ENCODE measurements around the gene BRIP1. TPM values are rescaled to one million over a fixed set of nuclear protein-coding genes. Genes with fewer than 3 reads are reported as not detected.
"Not testable (repeated sequence)": the region's sequence is repeated elsewhere in the genome, so short reads cannot be mapped to it uniquely, and the experiment has no call there.

BRIP1 gene
- total RNA-seq, 2 experiments from 2014 or later = 1.0 to 1.9 TPM

DNA sequence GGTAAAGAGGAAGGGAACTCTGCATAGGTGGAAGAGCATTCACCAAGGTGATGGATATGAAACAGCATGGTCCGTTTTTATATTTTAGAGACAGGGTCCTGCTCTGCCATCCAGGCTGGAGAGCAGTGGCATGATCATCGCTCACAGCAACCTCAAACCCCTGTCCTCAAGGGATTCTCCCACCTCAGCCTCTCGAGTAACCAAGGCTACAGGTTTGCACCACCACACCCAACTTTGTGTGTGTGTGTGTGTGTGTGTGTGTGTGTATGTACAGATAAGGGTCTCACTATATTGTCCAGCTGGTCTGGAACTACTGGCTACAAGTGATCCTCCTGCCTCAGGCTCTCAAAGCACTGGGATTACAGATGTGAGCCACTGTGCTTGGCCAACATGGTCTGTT is 194.8 kb downstream of the BRIP1 start:
- H3K27ac Mint-ChIP-seq = no peak overlapping the region
- H3K27me3 ChIP-seq (ENCODE audit: control insufficient read depth in 1 of 2, insufficient read depth in 2 of 2, low read length in 2 of 2) = peaks cover 0 to 4% of the 10 kb centered on the region in 2 experiments
- H3K4me3 Mint-ChIP-seq = no peak overlapping the region
- DNase-seq = no peak
- ATAC-seq (ENCODE audit: poor library complexity) = no peak
- CTCF ChIA-PET = no interaction called here
- H3K4me3 ChIP-seq (ENCODE audit: low read length) = no peak overlapping the region
- no peaks in the 10 kb centered on the region for H3K4me1 Mint-ChIP-seq (ENCODE audit: low read depth)
- H3K27me3 Mint-ChIP-seq = peaks cover 20% of the 10 kb centered on the region
- no peaks in the 10 kb centered on the region for H3K9me3 Mint-ChIP-seq
- no peaks in the 10 kb centered on the region for H3K4me1 ChIP-seq (ENCODE audit: insufficient read depth, low read length)
- intact Hi-C loops (cut with DNase I, micrococcal nuclease) = no loop called here
- TF ChIP-seq, protein P1, sequence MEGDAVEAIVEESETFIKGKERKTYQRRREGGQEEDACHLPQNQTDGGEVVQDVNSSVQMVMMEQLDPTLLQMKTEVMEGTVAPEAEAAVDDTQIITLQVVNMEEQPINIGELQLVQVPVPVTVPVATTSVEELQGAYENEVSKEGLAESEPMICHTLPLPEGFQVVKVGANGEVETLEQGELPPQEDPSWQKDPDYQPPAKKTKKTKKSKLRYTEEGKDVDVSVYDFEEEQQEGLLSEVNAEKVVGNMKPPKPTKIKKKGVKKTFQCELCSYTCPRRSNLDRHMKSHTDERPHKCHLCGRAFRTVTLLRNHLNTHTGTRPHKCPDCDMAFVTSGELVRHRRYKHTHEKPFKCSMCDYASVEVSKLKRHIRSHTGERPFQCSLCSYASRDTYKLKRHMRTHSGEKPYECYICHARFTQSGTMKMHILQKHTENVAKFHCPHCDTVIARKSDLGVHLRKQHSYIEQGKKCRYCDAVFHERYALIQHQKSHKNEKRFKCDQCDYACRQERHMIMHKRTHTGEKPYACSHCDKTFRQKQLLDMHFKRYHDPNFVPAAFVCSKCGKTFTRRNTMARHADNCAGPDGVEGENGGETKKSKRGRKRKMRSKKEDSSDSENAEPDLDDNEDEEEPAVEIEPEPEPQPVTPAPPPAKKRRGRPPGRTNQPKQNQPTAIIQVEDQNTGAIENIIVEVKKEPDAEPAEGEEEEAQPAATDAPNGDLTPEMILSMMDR (IDR thresholded peaks at IDR 0.05) = no peak
- no peaks in the 10 kb centered on the region for H3K36me3 ChIP-seq (ENCODE audit: insufficient read depth, low read length)
- H3K27ac ChIP-seq (ENCODE audit: low read depth in 1 of 2, low read length in 2 of 2) = no peak overlapping the region
- H3K36me3 Mint-ChIP-seq (ENCODE audit: low read depth) = no peaks in the 10 kb centered on the region
- POLR2A ChIA-PET = no interaction called here
- no peaks in the 10 kb centered on the region for H3K9me3 ChIP-seq (ENCODE audit: control insufficient read depth in 1 of 2, insufficient read depth in 1 of 2, low read length in 2 of 2)

DNA sequence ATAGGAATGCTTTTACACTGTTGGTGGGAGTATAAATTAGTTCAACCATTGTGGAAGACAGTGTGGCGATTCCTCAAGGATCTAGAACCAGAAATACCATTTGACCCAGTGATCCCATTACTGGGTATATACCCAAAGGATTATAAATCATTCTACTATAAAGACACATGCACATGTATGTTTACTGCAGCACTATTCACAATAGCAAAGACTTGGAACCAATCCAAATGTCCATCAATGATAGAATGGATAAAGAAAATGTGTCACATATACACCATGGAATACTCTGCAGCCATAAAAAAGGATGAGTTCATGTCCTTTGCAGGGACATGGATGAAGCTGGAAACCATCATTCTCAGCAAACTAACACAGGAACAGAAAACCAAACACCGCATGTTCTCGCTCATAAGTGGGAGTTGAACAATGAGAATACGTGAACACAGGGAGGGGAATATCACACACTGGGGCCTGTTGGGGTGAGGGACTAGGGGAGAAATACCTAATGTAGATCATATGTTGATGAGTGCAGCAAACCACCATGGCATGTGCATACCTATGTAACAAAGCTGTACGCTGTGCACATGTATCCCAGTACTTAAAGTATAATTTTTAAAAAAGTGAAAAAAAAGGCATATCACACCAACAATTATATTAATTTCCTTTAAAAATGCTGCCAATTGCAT is 196.8 kb downstream of the BRIP1 start:
- H3K4me1 ChIP-seq (ENCODE audit: insufficient read depth, low read length); H3K4me3 Mint-ChIP-seq; H3K27ac ChIP-seq (ENCODE audit: low read depth in 1 of 2, low read length in 2 of 2); H3K36me3 ChIP-seq (ENCODE audit: insufficient read depth, low read length); DNase-seq; POLR2A ChIA-PET; ATAC-seq (ENCODE audit: poor library complexity); CTCF ChIA-PET; H3K4me1 Mint-ChIP-seq (ENCODE audit: low read depth); H3K27ac Mint-ChIP-seq; H3K9me3 ChIP-seq (ENCODE audit: control insufficient read depth in 1 of 2, insufficient read depth in 1 of 2, low read length in 2 of 2); intact Hi-C loops (cut with DNase I, micrococcal nuclease); H3K36me3 Mint-ChIP-seq (ENCODE audit: low read depth); H3K9me3 Mint-ChIP-seq; H3K27me3 ChIP-seq (ENCODE audit: control insufficient read depth in 1 of 2, insufficient read depth in 2 of 2, low read length in 2 of 2); H3K4me3 ChIP-seq (ENCODE audit: low read length): not testable (repeated sequence)
- H3K27me3 Mint-ChIP-seq = peaks cover 26% of the 10 kb centered on the region

DNA sequence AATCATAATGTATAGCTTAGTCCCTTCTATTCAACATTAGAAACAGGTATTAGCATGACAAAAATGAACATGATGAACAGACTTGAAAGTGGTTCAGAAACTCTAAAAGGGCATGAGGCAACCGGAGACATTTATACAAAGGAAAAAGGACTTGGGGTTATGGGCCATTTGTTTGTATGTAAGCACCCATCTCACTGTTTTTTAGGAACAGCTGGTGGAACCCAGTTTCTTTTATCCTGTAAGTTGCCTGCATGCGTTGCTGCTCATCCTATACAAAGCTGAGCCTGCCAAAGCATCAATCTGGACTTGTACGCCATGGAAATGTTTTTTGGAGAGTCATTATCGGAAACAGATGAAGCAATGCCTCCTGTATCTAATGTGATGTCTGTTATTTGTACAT is 200.0 kb downstream of the BRIP1 start:
- H3K9me3 Mint-ChIP-seq = no peaks in the 10 kb centered on the region

More for the DNA sequence above, 200.0 kb downstream of the BRIP1 start:
- POLR2A ChIA-PET = no interaction called here
- H3K4me3 ChIP-seq (ENCODE audit: low read length) = no peak overlapping the region
- TF ChIP-seq, protein P1 (IDR thresholded peaks at IDR 0.05) = no peak
- H3K36me3 Mint-ChIP-seq (ENCODE audit: low read depth) = no peaks in the 10 kb centered on the region
- intact Hi-C loops (cut with DNase I, micrococcal nuclease) = no loop called here
- peaks cover 18% of the 10 kb centered on the region for H3K27me3 Mint-ChIP-seq
- no peak for DNase-seq
- H3K36me3 ChIP-seq (ENCODE audit: insufficient read depth, low read length) = no peaks in the 10 kb centered on the region
- no peaks in the 10 kb centered on the region for H3K9me3 ChIP-seq (ENCODE audit: control insufficient read depth in 1 of 2, insufficient read depth in 1 of 2, low read length in 2 of 2)
- H3K27me3 ChIP-seq (ENCODE audit: control insufficient read depth in 1 of 2, insufficient read depth in 2 of 2, low read length in 2 of 2) = no peaks in the 10 kb centered on the region
- no peak for ATAC-seq (ENCODE audit: poor library complexity)
- CTCF ChIA-PET = no interaction called here
- H3K27ac ChIP-seq (ENCODE audit: low read depth in 1 of 2, low read length in 2 of 2) = no peak overlapping the region
- H3K27ac Mint-ChIP-seq = no peak overlapping the region
- H3K4me1 ChIP-seq (ENCODE audit: insufficient read depth, low read length) = no peaks in the 10 kb centered on the region
- no peak overlapping the region for H3K4me3 Mint-ChIP-seq
- H3K4me1 Mint-ChIP-seq (ENCODE audit: low read depth) = no peaks in the 10 kb centered on the region

Measured in CD4-positive, alpha-beta T cell (primary cell).